WI38 (cell line): ENCODE data around the gene LRRC66.

Experiments used
- H3K4me3 ChIP-seq: 2 replicates; pipeline ENCODE4 v1.5.1; 2011; ENCODE audit warnings: low read depth, mild to moderate bottlenecking, control low read depth, low read length
- TF ChIP-seq, protein P1 (sequence below): IDR thresholded peaks from 2 replicates; pipeline ENCODE4 v1.5.1; 2012; ENCODE audit warnings: low read depth, mild to moderate bottlenecking, control low read depth, low read length

Gene LRRC66

DNA sequence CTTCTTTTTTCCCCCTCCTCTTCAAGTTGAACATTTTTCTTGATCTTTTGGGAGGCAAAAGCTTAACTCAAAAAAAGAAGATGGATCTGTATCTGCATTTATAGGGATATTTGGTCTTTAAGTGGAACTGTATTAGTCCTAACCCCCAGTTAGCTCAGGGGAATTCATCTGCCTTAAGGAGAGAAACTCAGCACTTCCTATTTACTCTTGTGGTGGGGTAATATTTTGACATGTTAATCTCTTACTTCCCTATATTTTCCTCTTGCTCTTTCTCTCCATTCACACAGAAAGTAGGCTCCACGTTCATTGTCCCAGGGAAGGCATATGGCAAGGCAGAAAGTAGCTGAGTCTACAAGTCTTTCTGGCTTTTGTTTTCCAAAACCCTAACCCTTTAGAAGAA, 5.3 kb downstream of the LRRC66 start:
- TF ChIP-seq, protein P1, sequence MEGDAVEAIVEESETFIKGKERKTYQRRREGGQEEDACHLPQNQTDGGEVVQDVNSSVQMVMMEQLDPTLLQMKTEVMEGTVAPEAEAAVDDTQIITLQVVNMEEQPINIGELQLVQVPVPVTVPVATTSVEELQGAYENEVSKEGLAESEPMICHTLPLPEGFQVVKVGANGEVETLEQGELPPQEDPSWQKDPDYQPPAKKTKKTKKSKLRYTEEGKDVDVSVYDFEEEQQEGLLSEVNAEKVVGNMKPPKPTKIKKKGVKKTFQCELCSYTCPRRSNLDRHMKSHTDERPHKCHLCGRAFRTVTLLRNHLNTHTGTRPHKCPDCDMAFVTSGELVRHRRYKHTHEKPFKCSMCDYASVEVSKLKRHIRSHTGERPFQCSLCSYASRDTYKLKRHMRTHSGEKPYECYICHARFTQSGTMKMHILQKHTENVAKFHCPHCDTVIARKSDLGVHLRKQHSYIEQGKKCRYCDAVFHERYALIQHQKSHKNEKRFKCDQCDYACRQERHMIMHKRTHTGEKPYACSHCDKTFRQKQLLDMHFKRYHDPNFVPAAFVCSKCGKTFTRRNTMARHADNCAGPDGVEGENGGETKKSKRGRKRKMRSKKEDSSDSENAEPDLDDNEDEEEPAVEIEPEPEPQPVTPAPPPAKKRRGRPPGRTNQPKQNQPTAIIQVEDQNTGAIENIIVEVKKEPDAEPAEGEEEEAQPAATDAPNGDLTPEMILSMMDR = no peak
- no peak overlapping the region for H3K4me3 ChIP-seq

DNA sequence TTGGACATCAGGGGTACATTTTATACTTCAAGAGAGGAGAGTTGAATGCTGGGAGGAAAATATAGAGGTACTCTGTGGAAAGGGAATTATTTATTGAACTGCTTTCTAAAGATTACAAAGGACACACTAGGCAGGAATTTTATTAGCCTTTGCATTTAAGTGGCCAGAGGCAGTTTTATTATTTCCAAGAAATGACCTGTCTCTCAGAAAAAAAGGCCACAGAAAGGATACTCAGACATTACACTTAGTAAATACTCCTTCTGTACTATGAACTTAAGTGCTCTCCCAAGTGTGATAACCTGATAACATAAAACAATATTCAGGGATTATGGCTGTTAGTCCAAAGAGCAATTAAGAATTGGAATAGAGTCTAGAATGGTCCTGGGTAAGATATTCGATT, 7.5 kb downstream of the LRRC66 start:
- TF ChIP-seq, protein P1 = no peak

DNA sequence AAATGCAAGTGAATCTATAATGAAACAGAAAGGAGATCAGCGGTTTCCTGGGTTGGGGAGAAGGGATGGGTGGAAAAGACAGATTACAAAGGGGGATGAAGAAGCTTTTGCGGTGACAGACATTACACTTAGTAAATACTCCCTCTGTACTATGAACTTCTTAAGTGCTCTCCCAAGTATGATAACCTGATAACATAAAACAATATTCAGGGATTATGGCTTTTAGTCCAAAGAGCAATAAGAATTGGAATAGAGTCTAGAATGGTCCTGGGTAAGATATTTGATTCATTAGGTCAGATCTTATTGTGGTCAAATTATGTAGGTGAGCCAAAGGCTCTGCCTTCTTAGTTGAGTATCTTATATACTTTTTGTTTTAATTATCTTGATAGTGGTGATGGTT, 9.2 kb downstream of the LRRC66 start:
- TF ChIP-seq, protein P1 = no peak
- H3K4me3 ChIP-seq = no peak overlapping the region

More for the DNA sequence above, 7.5 kb downstream of the LRRC66 start:
- H3K4me3 ChIP-seq = no peak overlapping the region

DNA sequence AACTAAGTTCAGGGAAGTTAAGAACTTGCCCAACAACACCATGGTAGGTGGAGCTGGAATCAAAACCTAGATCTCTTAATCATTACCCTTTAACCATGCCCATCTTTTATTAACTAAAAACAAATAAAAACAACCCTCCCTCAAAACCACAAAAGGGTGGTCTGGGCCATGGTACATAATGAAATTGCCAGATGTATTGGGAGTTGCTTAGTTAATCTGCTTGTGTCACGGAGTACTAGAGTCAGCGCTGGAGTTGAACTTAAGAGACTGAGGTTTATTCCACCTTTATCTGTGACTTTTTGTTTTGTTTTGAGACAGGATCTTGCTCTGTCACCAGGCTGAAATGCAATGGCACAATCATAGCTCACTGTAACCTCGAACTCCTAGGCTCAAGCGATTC, 13.3 kb downstream of the LRRC66 start:
- H3K4me3 ChIP-seq = no peak overlapping the region
- TF ChIP-seq, protein P1 = no peak

DNA sequence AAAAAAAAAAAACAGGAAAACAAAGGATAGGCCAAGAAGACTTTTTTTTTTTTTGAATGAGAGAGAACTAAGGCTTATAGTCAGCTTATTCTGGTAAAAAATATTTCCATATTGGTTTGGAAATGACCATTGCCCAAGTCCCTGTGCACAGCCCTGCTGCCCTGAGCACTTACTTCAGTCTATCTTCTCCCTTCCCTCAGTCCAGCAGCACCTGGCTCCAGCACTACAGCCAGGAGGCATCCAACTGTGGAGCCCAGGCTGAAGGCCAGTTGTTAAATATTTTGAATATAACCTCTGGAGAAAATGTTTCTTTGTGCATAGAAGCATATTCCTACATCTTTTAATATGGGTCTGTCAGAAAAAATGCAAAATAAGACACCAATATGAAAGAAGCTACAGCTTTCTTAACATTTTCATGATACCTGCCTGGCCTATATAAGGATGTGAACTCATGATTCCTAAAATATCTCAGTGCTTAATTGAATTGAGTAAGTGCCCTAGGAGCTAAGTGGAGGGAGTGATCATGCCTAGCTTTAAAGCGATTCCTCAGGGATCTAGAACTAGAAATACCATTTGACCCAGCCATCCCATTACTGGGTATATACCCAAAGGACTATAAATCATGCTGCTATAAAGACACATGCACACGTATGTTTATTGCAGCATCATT, 14.4 kb downstream of the LRRC66 start:
- no peak overlapping the region for H3K4me3 ChIP-seq
- TF ChIP-seq, protein P1 = no peak

DNA sequence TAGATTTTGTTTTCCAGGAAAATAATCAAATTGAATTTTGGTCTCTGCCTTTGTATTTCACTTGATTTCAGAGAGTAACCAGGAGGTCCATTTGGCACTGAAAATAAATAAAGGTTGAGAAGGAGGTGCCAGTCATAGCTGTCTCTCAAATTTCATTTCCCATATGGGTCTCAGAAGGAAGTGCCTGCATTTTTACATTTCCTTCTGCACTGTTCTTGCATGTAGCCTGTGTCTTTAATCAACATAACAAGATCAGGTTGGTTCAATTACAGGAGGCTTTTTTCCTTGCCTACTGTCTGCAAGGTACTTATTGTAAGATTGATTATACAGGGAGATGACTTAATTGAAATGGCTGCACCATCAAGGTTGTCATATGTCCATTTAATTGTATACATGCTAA, 15.7 kb downstream of the LRRC66 start:
- TF ChIP-seq, protein P1 = no peak
- no peak overlapping the region for H3K4me3 ChIP-seq

DNA sequence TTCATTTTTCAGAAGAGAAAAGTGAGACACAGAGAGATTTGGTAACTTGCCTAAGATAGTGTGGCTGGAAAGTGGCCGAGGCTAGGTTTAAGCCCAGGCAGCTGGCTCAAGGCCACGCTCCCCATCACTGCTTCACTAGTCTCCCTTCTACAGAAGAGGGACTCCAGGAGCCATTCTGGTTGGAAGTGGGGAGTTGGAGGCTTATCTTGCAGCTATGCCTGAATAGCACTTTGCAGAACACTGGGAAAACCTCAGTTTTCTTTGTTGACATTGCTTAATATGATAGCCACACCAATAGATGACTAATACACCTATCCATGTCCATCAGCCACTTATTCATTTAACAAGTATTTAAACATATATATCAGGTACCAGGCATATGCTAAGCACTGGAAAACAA, 18.5 kb downstream of the LRRC66 start:
- TF ChIP-seq, protein P1 = no peak
- H3K4me3 ChIP-seq = no peak overlapping the region
